Psoas muscle (tissue), 8 donors: Measurements from ENCODE around the gene PCNX2. TPM values are rescaled to one million over a fixed set of nuclear protein-coding genes. Genes with fewer than 3 reads are reported as not detected.

Experiments
- ATAC-seq, 4 donors: fragments of 200-7000 bp; cut with Tn5 transposase; one replicate each; pipeline ENCODE4 v1.9.1; 2020; ENCODE audit warnings: moderate library complexity in 3 of 4, mild to moderate bottlenecking in 2 of 4
- DNase-seq, 2 donors: peaks; one replicate each; pipeline ENCODE4 v3.0.0-alpha.2; 2020
- H3K27ac ChIP-seq: fragments of 200-600 bp; one replicate; pipeline ENCODE4 v1.8.0; 2022
- H3K27me3 ChIP-seq, 3 donors: fragments of 200-600 bp in 1 of 3; one replicate each; pipeline versions ENCODE4 v1.6.1 to v1.8.0; 2013 to 2022; ENCODE audit warnings: low read length in 2 of 3, mild to moderate bottlenecking in 2 of 3, moderate library complexity in 1 of 3; ENCODE audit not compliant: insufficient read depth in 3 of 3
- H3K36me3 ChIP-seq, 2 donors: fragments of 200-600 bp in 1 of 2; one replicate each; pipeline versions ENCODE4 v1.6.1 to v1.8.0; 2013 to 2022; ENCODE audit warnings: low read depth in 1 of 2, mild to moderate bottlenecking in 1 of 2, moderate library complexity in 1 of 2; ENCODE audit not compliant: insufficient read depth in 1 of 2
- H3K4me1 ChIP-seq: fragments of 200-600 bp; one replicate; pipeline ENCODE4 v1.8.0; 2022
- H3K4me3 ChIP-seq: fragments of 200-600 bp; one replicate; pipeline ENCODE4 v1.8.0; 2022; ENCODE audit warnings: mild to moderate bottlenecking
- H3K9me3 ChIP-seq: fragments of 200-600 bp; one replicate; pipeline ENCODE4 v1.8.0; 2022
- WGBS, 3 donors: extraction: QIAGEN DNeasy Blood & Tissue Kit; methylation state at CpG; one replicate each; pipeline versions ENCODE4 v1.1.6 to v1.1.7; 2013; 5-methylcytosine and 5-hydroxymethylcytosine counted together
- intact Hi-C, 2 donors: fragments of 100-400 bp; cut with DNase I; formaldehyde crosslinking; loops; one replicate each; pipeline versions ENCODE4 v1.11.0 to v1.14.2; 2022
- polyA plus RNA-seq, 3 donors: library from polyadenylated mRNA; stranded (reverse); fragments of 200-250 nt; gene quantifications; one replicate each; pipeline ENCODE4 v1.2.3, GENCODE V29; 2013
- total RNA-seq, 4 donors: library from RNA; stranded (reverse); fragmentation: NEBNext Ultra II Directional in 2 of 4; extraction: Animal tissue kit (Norgen Biotek cat#: 25700) in 2 of 4; gene quantifications; one replicate each; pipeline versions ENCODE4 v1.2.1 to v1.2.4, GENCODE V29; 2021 to 2023
- TF ChIP-seq, protein P1 (sequence below): fragments of 200-600 bp; IDR thresholded peaks from one replicate; pipeline ENCODE4 v1.8.0; 2022; ENCODE audit warnings: antibody characterized with exemption
- donor health status: healthy with polysubstance abuse.
- donor health status: DM: no; HTN: no; CAD: no; lungs with moderate emphysema.
- donor health status: Bipolar disorder and iron deficiency.
- donor health status: healthy.
- donor health status: DM: yes; HTN: yes; CAD: no.
- donor health status: DM: no; HTN: no; CAD: no.
- donor health status: DM: no; HTN: no; CAD: no.
- donor health status: DM: yes; HTN: yes; CAD: no.

The PCNX2 gene
- total and polyA plus RNA-seq, 7 donors, result 0.16 to 1.1 (median 0.54) TPM

DNA sequence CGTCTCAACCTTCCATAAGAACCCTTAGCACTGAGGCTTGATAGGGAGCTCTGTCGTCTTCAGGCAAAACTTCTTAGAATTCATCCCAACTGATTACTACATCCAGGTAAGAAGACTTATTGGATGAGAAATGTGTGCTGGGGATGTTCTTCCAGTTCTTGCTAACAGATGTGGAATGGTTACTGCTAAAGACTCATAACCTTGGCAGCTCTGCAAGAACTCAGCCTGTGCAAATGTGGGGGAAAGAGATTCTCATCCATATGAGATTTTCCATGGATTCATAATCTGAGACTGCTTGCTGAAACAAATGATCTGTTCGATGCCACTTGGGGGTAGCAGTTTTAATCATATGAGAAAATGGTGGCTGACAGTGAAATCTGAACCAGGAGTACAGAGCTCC is 296.9 kb downstream of the PCNX2 start:
- intact Hi-C loops, result no loop called here
- ATAC-seq, result no peak
- 65 to 87% (median 67%) methylated on average over 3 of the region's 3 CpGs for WGBS, 3 donors
- no peak for DNase-seq
- H3K27ac ChIP-seq, result no peak overlapping the region
- H3K36me3 ChIP-seq, result no peaks in the 10 kb centered on the region
- no peaks in the 10 kb centered on the region for H3K4me1 ChIP-seq
- H3K9me3 ChIP-seq, result no peaks in the 10 kb centered on the region
- H3K4me3 ChIP-seq, result no peak overlapping the region
- H3K27me3 ChIP-seq, result no peaks in the 10 kb centered on the region
- TF ChIP-seq, protein P1, sequence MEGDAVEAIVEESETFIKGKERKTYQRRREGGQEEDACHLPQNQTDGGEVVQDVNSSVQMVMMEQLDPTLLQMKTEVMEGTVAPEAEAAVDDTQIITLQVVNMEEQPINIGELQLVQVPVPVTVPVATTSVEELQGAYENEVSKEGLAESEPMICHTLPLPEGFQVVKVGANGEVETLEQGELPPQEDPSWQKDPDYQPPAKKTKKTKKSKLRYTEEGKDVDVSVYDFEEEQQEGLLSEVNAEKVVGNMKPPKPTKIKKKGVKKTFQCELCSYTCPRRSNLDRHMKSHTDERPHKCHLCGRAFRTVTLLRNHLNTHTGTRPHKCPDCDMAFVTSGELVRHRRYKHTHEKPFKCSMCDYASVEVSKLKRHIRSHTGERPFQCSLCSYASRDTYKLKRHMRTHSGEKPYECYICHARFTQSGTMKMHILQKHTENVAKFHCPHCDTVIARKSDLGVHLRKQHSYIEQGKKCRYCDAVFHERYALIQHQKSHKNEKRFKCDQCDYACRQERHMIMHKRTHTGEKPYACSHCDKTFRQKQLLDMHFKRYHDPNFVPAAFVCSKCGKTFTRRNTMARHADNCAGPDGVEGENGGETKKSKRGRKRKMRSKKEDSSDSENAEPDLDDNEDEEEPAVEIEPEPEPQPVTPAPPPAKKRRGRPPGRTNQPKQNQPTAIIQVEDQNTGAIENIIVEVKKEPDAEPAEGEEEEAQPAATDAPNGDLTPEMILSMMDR, result no peak

DNA sequence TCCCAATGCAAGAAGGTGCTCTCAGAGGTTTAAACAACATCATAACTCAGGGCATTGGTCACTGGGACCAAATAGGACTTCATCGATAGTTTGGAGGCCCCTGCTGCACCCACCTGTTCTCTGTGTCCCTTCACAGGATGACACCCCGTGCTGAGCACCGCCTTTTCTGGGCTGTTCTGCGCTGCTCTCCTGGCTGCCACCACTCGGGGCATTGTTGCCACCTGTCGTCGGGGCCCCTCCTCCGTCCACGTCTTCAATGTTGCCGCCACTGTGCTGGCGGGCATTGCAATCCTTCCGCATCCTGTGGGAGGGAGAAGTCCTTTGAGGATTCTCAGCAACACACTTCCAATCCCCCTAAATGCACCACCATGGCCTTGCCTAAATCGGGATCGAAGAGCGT is 297.4 kb downstream of the PCNX2 start:
- no peaks in the 10 kb centered on the region for H3K27me3 ChIP-seq
- intact Hi-C loops, result no loop called here
- H3K4me3 ChIP-seq, result no peak overlapping the region
- no peaks in the 10 kb centered on the region for H3K4me1 ChIP-seq
- no peaks in the 10 kb centered on the region for H3K9me3 ChIP-seq
- TF ChIP-seq, protein P1, result no peak
- ATAC-seq (no peak), DNase-seq (no peak)
- no peak overlapping the region for H3K27ac ChIP-seq
- no peaks in the 10 kb centered on the region for H3K36me3 ChIP-seq
- 91 to 93% (median 93%) methylated on average over 15 of the region's 15 CpGs for WGBS, 3 donors

GRCh38 chr1:232996143-232996542 is 299.4 kb downstream of the PCNX2 start:
- no peak overlapping the region for H3K27ac ChIP-seq
- 89 to 97% (median 95%) methylated on average over 2 of the region's 2 CpGs for WGBS, 3 donors
- DNase-seq, result no peak
- H3K36me3 ChIP-seq, result no peaks in the 10 kb centered on the region
- no peaks in the 10 kb centered on the region for H3K27me3 ChIP-seq
- TF ChIP-seq, protein P1, result no peak
- ATAC-seq, result no peak
- no peaks in the 10 kb centered on the region for H3K9me3 ChIP-seq
- no peaks in the 10 kb centered on the region for H3K4me1 ChIP-seq
- H3K4me3 ChIP-seq, result no peak overlapping the region
- intact Hi-C loops, result no loop called here

DNA sequence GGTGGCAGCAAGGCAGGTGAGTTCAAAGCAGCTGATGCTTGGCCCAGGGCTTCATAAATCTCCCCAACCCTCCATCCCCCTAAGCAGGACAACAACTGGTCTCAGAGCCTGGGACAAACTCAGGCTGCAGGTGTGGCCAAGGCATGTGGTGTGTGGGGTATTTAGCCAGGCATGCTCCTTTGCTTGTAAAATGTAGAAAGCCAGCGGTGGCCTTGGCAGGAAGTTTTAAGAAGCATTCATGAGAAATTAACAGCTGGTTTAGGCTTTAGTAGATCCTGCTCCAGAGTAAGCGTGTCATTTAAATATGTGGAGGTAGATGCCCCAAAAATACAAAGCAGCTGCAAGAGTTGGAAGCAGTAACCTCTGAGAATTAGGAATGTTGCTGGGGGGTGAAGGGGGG is 300.3 kb downstream of the PCNX2 start:
- 64 to 86% (median 68%) methylated on average over 2 of the region's 2 CpGs for WGBS, 3 donors
- ATAC-seq, result no peak
- no peak overlapping the region for H3K4me3 ChIP-seq
- DNase-seq, result no peak
- no peak overlapping the region for H3K27ac ChIP-seq
- TF ChIP-seq, protein P1, result no peak
- intact Hi-C loops, result no loop called here
- no peaks in the 10 kb centered on the region for H3K9me3 ChIP-seq
- no peaks in the 10 kb centered on the region for H3K36me3 ChIP-seq
- H3K4me1 ChIP-seq, result no peaks in the 10 kb centered on the region
- H3K27me3 ChIP-seq, result no peaks in the 10 kb centered on the region

DNA sequence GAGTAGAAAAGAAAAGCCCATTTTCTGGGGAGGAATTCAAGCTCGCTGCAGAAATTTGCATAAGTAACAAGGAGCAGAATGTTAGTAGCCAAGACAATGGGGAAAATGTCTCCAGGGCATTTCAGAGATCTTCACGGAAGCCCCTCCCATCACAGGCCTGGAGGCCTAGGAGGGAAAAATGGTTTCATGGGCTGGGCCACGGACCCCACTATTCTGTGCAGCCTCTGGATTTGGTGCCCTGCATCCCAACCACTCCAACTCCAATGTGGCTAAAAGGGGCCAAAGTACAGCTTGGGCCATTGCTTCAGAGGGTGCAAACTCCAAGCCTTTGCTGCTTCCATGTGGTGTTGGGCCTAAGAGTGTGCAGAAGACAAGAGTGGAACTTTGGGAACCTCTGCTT is 302.0 kb downstream of the PCNX2 start:
- ATAC-seq (no peak), DNase-seq (no peak)
- H3K4me3 ChIP-seq, result no peak overlapping the region
- H3K36me3 ChIP-seq, result no peaks in the 10 kb centered on the region
- H3K4me1 ChIP-seq, result peaks cover 6% of the 10 kb centered on the region
- TF ChIP-seq, protein P1, result no peak
- no peaks in the 10 kb centered on the region for H3K27me3 ChIP-seq
- H3K27ac ChIP-seq, result no peak overlapping the region
- intact Hi-C loops, result no loop called here
- no peaks in the 10 kb centered on the region for H3K9me3 ChIP-seq
- WGBS, 3 donors, result 97 to 98% (median 97%) methylated on average over 3 of the region's 3 CpGs
